ENCODE measurements around the gene CRNKL1. TPM values are rescaled to one million over a fixed set of nuclear protein-coding genes. Genes with fewer than 3 reads are reported as not detected.

The CRNKL1 gene
- polyA plus RNA-seq, 1 experiment, result 7.8 TPM

- H3K36me3 ChIP-seq (ENCODE audit: control insufficient read depth, insufficient read depth, low read length), result no peaks in the 10 kb centered on the region
- POLR2A ChIA-PET, result no interaction called here
- no peak for DNase-seq (ENCODE audit: low read depth)
- no peak overlapping the region for H3K4me3 ChIP-seq (ENCODE audit: low read depth, low read length)
- no peak for TF ChIP-seq CTCF (IDR thresholded peaks at IDR 0.05; ENCODE audit: insufficient read depth, low read depth, low read length)
- CTCF ChIA-PET, result interaction anchor here (0.7 to 4.2 kb wide), 8 partner anchors 33 to 509 kb away, joined by 3 to 33 read pairs (median 4); partner anchors contain the start of genes CFAP61 and CRNKL1
- peaks cover 6% of the 10 kb centered on the region for H3K27me3 ChIP-seq (ENCODE audit: control insufficient read depth, insufficient read depth, low read length)
Measured at GRCh38 chr20:20085071-20085470, 32.8 kb upstream of the CRNKL1 start.

- Histone ChIP-seq H3K4me3 (ENCODE audit: low read depth, low read length) (no peak overlapping the region), H3K27me3 (ENCODE audit: control insufficient read depth, insufficient read depth, low read length) (peaks cover 6% of the 10 kb centered on the region), H3K36me3 (ENCODE audit: control insufficient read depth, insufficient read depth, low read length) (no peaks in the 10 kb centered on the region)
- DNase-seq (ENCODE audit: low read depth), result no peak
- TF ChIP-seq CTCF (IDR thresholded peaks at IDR 0.05; ENCODE audit: insufficient read depth, low read depth, low read length), result no peak
- ChIA-PET CTCF (interaction anchor here (0.5 to 4.2 kb wide), 11 partner anchors 32 to 510 kb away, joined by 3 to 33 read pairs (median 3); partner anchors contain the start of genes CFAP61 and CRNKL1), POLR2A (no interaction called here)
Measured at GRCh38 chr20:20084296-20084752, 32.1 kb upstream of the CRNKL1 start.

GRCh38 chr20:20083807-20084206 is 31.5 kb upstream of the CRNKL1 start:
- Histone ChIP-seq H3K27me3 (ENCODE audit: control insufficient read depth, insufficient read depth, low read length) (peaks cover 6% of the 10 kb centered on the region), H3K36me3 (ENCODE audit: control insufficient read depth, insufficient read depth, low read length) (no peaks in the 10 kb centered on the region), H3K4me3 (ENCODE audit: low read depth, low read length) (no peak overlapping the region)
- CTCF ChIA-PET, result interaction anchor here (0.7 to 4.2 kb wide), 12 partner anchors 11 to 511 kb away, joined by 3 to 33 read pairs (median 3); partner anchors contain the start of genes CFAP61 and CRNKL1
- POLR2A ChIA-PET, result no interaction called here
- no peak for DNase-seq (ENCODE audit: low read depth)
- peak; percentile 45 for TF ChIP-seq CTCF (IDR thresholded peaks at IDR 0.05; ENCODE audit: insufficient read depth, low read depth, low read length)

GRCh38 chr20:20079102-20079784 is 27.0 kb upstream of the CRNKL1 start:
- ChIA-PET POLR2A (no interaction called here), CTCF (interaction anchor here (1.5 kb wide), 1 partner anchor 515 kb away, joined by 3 read pairs; no protein-coding TSS in a partner anchor)
- DNase-seq (ENCODE audit: low read depth), result no peak

More at GRCh38 chr20:20079102-20079784, 27.0 kb upstream of the CRNKL1 start:
- Histone ChIP-seq H3K4me3 (ENCODE audit: low read depth, low read length) (no peak overlapping the region), H3K36me3 (ENCODE audit: control insufficient read depth, insufficient read depth, low read length) (no peaks in the 10 kb centered on the region), H3K27me3 (ENCODE audit: control insufficient read depth, insufficient read depth, low read length) (peaks cover 4% of the 10 kb centered on the region)
- TF ChIP-seq CTCF (IDR thresholded peaks at IDR 0.05; ENCODE audit: insufficient read depth, low read depth, low read length), result no peak

Data from BJ (cell line).